Amygdala (tissue), 56 donors: Measurements from ENCODE around the gene LRBA.

ENCODE experiments used
- DNase-seq, 56 donors: peaks; one replicate each; lab custom pipeline; 2025; lab: John Stamatoyannopoulos, UW

Gene LRBA

GRCh38 chr4:150315691-150316090 lies 699.4 kb downstream of the LRBA start:
- DNase-seq: no peak

DNA sequence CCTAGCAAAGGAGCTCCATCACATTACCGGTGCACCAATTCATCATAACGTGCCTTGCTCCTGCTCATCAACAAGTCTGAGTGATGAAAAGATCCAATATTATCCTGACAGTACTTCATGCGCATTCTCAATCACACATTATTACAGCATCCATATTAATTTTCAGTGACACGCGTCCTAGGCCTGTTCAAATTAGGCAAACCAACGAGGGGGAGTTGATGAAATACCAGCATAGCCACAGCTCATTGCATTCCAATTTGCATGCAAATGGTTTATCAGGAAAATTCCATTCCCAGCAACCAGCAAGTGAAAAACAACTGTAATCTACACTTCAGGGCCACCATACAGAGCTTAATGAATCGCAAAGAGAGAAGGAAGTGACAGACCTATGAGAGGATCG lies 699.9 kb downstream of the LRBA start:
- no peak for DNase-seq

GRCh38 chr4:150314031-150314430 lies 701.1 kb downstream of the LRBA start:
- no peak for DNase-seq

GRCh38 chr4:150310159-150310895 lies 704.8 kb downstream of the LRBA start:
- DNase-seq: no peak

DNA sequence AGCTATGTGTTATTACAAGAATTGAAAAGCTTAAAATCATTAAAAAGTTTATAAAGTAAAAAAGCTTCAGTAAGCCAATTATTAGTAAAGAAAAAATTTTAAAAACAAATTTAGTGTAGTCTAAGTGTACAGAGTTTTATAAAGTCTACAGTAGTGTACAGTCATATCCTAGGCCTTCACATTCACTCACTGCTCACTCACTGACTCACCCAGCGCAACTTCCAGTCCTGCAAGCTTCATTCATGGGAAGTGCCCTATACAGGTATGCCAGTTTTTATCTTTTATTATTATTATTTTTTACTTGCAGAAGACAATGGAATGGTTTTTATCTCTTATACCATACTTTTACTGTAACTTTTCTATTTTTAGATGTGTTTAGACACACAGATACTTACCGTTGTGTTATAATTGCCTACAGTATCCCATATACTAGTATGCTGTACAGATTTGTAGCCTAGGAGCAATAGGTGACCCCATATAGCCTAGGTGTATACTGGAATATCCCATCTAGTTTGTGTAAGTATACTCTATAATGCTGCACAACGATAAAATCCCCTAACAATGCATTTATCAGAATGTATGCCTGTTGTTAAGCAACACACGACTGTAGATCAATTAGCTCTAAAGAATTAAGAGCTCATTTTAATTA lies 706.1 kb downstream of the LRBA start:
- no peak for DNase-seq

GRCh38 chr4:150306719-150307118 lies 708.4 kb downstream of the LRBA start:
- no peak for DNase-seq

- DNase-seq: no peak
These were observed 709.1 kb downstream of the LRBA start for GRCh38 chr4:150305995-150306394.

DNA sequence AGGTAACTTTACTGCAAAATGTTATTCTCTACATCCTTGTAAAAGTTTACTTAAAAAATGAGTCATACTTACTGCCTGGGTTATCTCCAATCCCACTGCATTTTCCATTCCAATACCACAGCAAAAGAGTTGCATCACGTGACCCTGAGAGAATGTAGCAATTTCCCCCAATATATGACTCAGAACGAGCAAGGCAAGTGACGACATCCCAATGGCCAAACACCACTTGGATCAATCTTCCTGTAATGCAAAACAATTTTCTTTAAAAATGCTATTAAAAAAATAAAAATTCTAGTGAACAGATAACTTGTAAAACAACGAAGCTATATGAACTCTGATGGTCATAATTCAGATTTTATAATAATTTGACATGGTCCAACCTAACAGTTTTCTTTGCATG lies 712.5 kb downstream of the LRBA start:
- no peak for DNase-seq

DNA sequence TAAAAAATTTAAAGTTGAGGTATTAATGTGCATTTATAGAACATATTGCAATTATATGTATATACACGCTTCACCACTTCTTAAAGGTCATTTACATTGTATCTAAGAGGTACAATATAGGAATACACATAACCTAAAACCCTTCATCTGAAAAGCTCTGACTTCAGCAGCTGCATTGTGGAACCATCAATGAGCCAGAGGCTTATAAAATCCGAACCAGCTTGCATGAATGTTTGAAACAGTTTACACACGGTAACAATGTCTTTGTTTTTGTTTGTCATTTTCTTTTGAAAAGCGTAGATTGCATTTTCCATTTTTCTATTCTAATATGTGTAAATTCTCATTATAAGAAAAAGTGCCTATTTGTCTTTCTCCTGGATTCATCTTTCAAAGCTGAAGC lies 715.3 kb downstream of the LRBA start:
- no peak for DNase-seq

GRCh38 chr4:150297861-150298474 lies 717.1 kb downstream of the LRBA start:
- peak in 4 of 56 donors; percentile 6 to 54 (median 16) for DNase-seq

GRCh38 chr4:150289881-150290280 lies 725.2 kb downstream of the LRBA start:
- DNase-seq: no peak

GRCh38 chr4:150289198-150289597 lies 725.9 kb downstream of the LRBA start:
- no peak for DNase-seq

DNA sequence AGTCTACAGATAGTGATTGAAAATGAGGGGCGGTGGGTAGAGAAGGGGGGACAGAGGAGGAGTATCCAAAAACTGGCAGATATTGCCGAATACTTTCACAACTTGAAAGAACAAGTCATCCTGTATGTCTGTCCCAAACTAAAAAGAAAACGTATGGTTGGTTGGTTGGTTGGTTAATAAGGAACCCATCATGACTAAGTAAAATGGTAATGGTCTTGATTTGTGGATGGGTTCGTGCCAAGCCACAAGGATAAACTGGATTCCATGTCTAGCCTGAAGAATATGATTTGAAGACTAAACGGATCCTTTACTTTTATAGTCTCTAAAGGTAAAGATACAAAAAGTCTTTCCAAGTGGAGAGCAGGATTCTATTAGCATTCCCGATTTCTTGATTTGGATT lies 728.4 kb downstream of the LRBA start:
- no peak for DNase-seq

- DNase-seq: no peak
These were observed 731.4 kb downstream of the LRBA start for GRCh38 chr4:150283689-150284088.

- no peak for DNase-seq
These were observed 734.1 kb downstream of the LRBA start for GRCh38 chr4:150280975-150281374.

DNA sequence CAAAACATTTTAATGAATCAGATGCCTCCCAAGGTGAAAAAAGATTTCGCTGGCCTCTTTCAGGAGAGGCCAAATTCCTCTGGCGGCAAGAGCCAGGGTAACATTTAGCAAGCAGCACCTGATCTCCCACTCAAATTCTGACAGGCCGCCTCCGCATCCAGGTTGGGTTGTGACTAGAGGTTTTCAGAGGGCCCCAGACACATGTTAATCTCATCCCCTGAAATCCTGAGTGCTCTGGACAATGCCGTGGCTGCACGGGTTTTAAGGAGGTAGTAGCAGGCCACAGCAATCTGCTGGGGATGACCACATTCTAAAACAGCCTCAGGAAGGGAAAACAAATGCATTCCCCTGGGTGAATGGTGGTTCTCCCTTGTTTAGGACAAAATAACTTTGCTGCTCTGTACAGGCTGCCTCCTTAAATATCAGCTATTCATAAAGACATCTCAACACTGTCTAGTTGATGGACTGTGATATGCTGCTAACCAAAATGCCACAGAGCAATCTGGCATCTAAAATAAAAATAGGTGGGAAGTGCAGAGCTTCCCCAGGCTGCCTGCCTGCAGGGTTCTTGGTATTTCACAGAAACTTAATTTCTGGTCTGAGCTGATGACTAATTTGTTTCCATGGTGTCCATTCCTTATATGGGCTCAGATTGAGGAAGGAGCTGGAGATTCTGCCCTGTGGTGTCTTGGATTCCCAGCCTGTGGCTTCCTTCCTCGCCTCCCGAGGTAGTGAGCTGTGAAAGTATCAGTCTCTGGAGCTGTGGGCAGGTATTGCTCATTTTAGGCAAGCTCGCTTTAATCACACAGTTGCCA lies 734.8 kb downstream of the LRBA start:
- DNase-seq: peak in 19 of 56 donors; percentile 3 to 75 (median 26)

DNA sequence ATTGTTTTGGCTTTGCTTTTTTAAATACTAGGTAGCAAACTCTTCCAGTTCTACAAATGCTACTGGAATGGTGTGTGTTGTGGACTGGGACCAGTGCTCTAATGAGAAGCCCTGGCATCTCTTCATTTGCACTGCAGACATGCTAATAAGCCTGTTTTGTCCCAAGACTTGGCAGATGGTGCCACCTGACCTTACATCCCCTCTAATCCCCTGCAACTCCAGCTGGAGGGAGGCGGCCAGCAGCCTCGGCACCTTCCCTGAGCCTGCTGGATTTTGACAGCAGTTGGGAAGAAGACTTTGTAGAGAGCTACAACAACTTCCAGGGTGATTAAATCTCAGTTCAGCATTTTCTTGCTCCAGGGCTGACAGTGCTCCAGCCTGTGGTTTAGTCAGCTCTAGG lies 736.9 kb downstream of the LRBA start:
- peak in 6 of 56 donors; percentile 3 to 31 (median 12) for DNase-seq

DNA sequence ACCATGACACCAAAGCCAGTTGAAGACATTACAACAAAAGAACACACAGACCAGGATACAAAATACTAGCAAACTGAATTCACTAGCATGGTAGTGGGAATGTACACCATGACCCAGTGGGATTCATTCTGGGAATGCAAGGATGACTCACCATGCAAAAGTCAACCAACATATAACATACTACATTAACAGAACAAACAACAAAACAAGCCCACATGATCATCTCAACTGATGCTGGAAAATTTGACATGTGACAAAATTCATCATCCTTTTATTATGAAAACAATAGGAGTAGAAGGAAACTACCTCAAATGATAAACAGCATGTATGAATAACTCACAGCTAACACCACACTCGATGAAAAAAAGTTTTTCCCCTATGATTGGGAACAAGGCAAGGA lies 746.6 kb downstream of the LRBA start:
- DNase-seq: no peak

- no peak for DNase-seq
These were observed 749.3 kb downstream of the LRBA start for GRCh38 chr4:150265806-150266205.

DNA sequence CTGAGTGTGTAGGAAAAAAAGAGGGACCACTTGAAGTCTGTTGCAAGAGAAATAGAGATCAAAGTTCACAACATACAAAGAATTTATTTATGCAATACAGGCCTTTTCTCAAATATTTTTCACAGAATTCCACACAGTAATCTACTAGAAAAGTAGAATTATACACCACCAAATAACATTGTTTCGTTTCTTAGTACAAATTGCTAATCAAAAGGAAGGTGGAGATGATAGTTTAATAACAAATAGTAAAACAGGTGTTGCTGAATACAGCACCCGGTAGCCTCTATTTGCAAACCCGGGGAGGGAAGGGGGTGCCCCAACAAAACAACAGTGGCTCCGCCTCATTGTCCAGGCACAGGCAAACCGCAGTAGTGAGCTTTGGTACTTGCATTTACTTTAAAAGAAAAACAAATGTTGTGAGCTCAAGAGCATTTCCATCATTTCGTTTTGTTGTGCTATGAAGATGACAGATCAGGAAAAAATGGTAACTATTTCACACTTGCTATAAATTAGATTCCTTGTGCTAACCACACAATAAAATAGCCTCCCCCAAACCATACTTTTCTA lies 750.4 kb downstream of the LRBA start:
- no peak for DNase-seq

DNA sequence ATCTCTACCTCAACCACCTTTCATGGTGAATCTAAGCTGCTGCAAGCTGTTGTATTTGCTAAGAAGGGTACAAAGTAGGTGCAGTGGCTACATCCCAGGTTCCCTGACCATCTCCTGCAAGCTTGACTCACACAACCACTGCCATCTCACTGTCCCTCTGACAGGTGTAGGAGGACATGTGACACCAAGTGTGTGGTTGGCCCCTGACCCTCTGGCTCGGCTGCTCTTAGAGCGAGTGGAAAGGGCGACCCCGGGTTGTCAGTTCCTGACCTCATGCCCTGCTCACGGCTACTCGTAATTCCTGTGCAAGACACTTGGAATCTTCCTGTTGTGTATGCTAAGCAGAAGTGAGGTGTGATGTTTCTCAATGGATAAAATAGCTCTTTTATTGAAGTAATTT lies 752.5 kb downstream of the LRBA start:
- no peak for DNase-seq
